Measurements from ENCODE around the gene ASB10.

ASB10 gene

DNA sequence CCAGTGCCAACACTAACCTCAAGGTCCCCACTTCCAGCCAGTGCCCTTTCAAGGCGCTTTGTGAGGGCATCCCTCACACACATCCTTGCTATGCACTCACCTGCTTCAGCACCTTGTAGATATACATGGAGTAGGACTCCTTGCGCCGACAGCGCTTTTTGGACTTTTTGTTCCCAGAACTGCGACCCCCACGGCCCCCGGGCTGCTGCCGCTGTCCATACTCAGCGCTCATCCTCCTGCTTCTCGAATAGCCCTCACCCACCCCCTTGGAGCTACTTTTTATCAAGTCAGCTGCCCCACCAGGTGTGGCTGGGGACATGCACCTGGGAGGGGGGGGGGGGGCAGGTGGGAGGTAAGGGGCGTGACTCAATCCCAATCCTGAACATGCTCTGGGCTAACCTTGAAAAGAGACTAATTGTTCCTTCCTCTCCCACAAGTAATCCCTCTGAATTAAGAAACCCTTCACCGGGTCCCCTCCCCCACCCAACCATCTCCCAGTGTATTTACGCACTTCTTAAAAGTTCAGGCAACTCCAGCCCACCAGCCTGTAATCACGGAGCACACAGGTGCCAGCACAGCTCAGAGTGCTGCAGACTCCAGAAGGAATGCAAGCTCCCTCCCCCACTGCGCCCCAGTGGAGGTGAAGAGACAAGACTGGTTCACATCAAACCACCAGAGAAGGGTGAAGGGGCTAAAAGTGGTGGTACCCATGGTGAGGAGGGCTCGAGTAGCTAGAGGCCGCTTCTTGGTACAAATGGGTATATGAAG, 23.2 kb upstream of the ASB10 start, which contains the start of gene H2BK1:
Gene H2BK1, minus strand, starts transcription at position 402 of the 768 bp plus-strand sequence. Its CDS starts 170 bp downstream, at position 232.
- DNase-seq: no peak

DNA sequence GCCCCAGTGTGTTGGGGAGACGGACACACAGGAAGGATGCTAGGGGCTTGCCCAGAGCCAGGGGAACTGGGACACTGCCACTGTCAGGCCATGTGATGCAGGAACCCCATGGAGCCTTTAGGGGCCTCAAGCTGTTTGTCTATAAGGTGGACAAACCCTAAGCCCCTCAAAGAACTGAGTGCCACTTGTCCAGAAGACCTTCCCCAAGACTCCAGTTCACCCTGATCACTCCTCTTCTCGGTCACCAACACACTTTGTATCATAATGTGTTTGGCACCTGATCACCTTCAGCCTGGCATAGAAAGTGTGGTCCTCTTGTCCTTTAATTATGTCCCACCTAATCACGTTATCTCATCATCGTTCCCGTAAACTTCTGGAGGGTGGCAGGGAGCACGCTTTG, 22.5 kb upstream of the ASB10 start:
- DNase-seq: no peak

DNA sequence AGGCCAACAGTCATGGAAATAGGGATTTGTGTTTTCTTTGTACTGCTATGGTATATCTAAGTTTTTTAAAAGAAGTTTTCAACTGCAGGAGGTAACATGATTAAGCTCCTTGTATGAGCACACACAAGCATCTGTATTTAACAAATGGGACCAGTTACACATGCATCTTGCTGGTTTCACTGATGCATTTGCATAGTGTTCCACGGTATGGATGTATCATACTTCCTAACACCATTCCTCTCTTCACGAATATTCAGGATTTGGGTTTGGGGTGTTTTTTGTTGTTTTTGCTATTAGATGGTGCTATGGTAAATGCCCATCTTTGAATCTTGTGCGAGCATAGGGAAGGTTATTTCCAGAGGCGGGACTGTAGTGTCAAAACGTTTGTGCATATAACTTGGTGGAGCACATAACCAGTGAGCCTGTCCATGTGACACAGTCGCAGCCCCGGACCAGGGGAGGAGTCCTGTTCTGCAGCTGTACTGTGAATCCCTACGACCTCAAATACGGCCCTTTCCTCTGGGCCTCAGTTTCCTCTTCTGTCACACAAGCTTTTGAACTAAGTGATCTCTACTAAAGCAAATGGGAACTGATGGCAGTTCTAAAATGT, 21.3 kb upstream of the ASB10 start:
- DNase-seq: no peak

DNA sequence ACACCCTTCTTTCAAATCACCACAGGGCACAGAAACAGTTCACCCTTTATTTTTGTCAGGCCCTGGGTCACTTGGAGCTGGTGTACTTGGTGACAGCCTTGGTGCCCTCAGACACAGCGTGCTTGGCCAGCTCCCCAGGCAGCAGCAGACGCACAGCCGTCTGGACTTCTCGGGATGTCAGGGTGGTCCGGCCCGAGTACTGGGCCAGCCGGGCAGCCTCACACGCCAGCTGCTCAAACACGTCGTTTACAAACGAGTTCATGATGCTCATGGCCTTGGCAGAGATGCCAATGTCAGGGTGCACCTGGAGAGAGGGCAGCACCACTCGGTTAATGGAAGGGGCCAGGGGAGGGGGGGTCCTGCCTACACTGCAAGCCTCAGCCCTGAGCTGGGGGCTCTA, 20.8 kb upstream of the ASB10 start:
- DNase-seq: no peak

DNA sequence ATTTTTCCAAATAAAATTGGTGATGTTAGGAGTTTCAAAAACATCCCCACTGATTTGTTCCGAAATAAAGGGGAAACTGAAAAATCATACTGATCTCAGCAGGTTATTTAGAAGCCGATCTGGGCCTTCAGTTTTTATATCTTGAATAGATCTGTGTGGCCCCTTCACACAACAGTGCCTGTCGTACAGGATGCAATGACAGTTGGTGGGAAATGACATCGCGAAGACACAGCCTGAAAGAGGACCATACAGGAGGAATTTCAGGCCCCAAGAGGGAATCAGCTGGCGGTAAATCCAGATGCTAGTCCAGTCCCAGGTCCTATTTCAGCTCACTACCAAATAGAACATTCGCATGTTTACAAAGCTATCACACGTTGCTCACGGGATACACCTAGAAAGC, 20.3 kb upstream of the ASB10 start:
- no peak for DNase-seq

DNA sequence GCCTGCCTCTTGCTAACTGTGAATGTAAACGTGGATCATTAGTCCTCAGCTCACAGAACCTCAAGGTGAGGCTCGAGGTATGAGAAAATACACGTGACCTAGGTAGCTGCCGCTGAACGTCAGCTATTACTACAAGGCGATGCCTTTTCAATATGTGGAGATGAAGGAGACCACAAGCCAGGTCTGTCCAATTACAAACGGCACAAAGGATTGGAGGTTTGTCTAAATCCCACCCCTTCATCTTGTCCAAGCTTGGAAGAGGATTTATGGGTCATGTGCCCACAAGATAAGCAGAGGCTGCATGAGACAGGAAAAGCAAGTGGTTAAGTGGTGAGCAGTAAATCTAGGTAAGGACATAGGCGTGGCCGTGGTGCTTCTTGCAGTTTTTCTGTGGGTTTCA, 19.9 kb upstream of the ASB10 start:
- peak in 1 of 3 experiments; percentile 78 for DNase-seq

DNA sequence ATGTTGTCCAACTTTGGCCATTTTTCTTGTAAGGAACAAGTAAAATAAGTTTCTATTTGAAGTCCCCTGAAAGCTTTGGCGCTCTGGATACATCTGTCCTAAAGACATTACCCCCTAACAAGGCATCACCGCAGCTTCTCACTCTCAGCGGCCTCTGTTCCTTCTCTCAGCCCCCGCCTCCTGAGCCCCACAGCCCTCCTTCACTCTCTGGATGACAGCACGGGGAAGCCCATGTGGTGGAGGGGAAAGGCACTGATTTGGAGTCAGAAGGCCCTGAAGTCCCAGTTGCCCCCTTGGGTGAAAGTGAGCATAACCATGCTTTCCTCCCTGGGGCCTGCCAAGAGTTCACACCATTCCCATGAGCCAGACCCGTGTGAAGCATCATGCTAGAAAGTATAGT, 18.7 kb upstream of the ASB10 start:
- DNase-seq: no peak

DNA sequence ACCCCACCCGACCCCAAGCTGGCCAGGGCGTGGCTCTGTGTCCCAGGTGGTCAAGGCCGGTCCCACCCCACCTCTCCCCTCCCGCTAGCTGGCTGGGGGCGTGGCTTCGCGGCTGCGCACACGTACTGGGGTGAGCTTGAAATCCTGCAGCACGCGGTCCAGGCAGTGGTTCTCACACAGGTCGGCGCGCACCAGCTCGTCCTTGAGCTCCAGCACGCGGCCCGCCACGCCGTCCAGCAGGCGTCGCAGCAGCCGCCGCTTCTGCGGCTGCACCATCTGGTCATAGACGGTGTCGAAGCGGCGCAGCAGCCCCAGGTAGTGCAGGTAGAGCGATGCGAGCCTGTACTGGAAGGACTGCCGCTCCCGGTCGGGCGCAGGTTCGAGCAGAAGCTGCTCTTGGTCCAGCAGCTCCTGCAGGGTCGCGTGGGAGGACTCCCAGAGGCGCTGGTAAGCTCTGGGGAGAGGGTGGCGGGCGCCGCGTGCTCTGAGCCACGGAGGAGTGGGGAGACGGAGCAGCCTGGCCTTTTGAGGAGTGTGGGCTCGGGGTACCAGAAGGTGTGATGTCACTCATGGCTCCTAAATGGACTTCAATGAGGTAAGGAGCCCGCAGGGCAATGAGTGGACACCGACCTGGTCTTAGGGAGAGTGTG, 17.5 kb upstream of the ASB10 start:
- DNase-seq: peak in 1 of 3 experiments; percentile 20

DNA sequence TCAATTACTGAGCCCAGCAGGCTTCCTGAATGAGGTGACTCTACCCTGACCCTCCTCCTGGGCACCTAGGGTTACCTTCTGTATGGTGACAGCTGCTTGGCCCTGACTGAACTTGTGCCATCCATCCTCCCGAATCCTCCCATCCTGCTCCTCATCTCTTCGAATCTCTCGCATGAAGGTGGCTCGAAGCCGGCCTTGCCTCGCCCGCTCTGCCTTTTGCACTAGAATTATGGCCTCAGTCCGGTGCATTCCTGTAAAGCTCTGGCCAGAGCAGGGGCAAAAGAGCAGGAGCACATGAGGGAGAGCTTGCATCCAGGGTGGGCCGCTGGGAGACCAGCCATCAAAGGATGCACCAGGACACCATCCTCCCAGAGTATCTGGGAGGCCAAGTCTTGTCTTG, 15.8 kb upstream of the ASB10 start:
- no peak for DNase-seq

DNA sequence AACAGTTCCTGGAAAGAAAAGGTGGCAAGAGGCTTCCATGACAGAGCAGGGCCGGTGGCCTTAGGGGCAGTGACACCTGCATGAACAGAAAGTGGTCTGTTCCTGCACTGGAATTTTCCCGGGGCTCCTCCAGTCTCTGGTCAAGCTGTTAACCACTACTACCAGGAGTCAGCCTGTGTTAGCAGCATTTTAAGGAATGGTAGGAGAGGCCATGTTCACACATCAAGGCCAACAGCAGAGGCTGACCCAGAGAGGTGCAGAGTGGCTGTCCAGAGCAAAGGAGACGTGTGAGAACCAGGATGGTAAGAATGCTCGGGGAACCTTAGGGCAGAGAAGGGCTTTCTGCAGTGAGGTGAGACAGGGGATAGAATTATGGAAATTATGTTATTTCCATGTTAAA, 14.7 kb upstream of the ASB10 start:
- no peak for DNase-seq

DNA sequence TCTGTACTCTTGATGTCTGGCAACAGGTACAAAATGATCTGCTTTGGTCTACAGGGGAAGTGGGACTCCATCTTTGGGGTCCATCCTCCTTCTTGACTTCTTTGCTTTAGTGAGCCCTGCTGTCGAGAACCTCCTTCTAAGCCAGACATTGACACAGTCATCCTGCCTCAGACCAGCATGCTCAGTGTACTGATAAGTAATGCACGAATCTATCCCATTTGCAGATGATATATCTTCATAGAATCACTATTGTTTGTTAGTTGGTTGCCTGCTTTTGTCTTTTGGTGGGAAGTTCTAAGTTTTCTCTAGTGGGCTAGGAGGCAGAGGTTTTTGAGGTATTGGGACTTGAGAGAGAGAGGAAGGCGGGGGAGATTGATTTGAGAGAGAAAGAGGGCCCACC, 14.3 kb upstream of the ASB10 start:
- no peak for DNase-seq

DNA sequence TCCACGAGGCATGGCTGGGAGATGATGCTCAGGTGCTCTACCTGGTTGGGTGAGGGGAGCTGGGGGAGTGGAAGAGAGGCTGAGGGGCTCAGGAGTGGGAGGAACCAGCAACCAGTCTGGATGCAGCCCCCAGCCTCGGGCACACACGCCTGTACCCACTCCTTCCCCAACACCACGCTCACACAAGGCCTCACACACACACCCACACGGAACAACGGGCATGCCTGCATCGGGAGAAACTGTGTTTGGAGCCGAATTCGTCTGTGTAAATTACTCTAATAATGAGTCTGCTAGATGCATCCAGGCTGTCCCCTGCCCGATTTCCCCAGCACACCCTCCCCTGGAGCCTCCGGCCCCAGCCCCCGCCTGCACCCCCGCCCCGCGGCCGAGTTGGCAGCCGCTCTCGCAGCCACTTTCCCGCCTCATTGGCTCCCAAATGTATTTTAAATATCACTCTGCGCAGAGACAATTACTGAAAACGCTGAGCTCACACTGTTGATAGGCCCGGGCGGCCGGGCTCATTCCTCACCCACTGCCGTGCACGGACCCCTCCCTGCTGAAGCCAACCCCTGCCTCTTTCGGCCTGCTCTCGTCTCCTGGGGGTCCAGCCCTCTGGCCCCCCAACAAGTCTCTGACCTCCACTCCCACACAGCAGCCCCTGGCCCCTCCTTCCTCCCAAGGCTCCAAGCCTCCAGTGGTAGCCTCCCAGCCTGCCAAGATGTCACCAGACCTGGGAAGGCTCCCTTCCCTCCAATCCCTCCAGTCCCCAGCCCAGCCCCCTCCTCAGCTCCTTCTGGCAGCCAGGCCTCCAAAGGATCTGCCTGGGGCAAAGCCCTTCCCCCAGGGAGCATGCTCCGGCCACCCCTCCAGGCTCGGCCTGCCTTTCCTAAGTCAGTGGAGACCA, 12.1 kb upstream of the ASB10 start:
- DNase-seq: peak in 2 of 3 experiments; percentile 37

DNA sequence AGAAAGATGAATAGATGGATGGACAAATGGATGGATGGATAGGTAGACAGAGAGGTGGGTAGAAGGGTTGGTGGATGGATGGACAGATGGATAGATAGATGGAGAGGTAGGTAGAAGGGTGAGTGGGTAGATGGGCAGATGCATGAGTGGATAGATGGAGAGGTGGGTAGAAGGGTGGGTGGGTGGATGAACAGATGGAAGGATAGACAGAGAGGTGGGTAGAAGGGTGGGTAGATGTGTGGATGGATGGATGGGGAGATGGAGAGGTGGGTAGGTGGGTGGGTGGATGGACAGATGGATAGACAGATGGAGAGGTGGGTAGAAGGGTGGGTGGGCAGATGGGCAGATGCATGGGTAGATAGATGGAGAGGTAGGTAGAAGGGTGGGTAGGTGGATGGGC, 10.9 kb upstream of the ASB10 start:
- DNase-seq: no peak

DNA sequence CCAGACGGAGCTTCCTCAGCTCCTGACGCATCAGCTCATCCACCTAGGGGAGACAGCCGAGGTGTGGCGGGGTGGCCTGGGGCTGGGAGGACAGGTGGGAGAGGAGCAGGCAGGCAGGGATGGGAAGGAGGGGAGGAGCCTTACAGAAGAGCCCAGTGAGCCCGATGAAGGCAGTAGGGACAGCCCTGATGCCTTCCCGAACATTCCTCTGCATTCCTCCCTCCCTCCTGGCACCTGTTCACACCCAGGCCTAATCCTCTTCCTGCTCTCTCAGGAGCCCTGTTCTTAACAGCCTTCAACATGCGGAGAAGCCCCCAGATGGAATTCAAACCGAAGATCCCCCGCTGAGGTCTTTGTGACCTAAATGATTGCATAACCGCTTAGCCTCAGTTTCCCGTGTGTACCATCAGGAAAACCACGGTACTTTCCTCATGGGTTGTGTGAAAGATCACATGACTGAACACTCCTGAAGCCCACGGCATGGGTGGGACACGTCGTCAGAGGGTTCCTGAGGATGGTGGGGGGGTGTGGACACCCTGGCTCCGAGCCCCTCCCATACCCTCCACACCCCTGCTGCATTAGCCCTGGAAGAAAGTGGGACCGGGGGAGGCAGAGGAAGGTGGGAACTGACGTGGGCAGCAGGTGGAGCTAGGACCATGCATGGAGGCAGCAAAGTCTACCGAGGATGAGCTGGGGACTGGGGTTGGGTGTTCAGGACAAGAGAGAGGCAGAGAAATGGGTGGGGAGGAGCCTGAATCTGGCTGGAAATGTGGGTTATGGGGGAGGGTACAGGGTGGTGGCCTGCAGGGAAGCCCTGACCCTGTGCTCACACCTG, 8.8 kb upstream of the ASB10 start:
- DNase-seq: no peak

DNA sequence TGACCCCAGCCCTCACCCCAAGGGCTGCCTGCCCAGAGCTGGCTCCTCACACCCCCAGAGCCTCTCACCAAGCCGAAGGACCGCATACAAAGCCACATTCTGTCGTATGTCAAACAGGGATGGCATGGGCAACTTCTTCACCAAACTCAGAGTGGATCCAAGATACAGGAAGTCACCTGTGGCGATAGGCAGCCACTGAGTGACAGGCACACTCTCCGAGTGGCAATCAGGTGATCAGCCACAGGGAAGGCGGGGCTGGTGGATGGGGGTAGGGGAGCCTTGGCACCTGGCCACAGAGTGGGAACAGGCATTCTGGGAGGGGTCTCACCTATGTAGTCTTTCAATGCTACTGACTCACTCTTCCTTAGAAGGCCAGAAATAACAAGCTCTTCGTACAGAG, 7.1 kb upstream of the ASB10 start:
- DNase-seq: no peak

DNA sequence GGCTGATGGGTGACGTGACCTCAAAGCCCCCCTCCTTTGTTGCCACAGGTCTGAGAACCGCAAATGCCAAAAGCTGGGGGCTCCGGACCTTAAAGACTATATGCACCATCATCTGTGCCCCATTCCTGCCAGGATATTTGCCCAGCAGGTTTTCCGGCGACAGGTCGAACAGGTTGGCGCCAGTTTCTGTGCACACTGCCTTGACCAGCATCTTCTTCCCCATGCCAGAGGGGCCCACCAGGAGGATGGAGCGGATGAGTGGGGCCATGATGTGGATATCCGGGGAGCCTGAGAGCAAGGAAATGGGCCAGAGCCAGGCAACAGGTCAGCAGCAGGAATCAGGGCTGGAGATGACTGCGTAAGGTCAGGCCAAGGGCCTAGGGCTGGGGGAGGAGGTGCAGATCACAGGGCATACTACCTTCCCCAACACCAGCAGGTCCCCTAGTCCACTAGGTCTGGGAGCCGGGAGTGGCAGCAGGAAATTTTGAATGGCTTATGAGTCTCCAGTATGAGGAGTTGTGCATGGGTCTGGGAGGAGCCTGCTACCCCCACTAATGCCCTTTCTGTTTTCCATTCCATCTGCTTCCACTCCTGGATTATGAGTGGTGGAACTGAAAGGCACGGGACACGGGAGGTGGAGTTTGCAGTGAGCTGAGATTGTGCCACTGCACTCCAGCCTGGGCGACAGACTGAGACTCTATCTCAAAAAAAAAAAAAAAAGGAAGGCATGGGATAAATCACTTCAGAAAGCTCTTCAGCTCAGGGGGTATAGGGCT, 6.3 kb upstream of the ASB10 start:
- DNase-seq: no peak

DNA sequence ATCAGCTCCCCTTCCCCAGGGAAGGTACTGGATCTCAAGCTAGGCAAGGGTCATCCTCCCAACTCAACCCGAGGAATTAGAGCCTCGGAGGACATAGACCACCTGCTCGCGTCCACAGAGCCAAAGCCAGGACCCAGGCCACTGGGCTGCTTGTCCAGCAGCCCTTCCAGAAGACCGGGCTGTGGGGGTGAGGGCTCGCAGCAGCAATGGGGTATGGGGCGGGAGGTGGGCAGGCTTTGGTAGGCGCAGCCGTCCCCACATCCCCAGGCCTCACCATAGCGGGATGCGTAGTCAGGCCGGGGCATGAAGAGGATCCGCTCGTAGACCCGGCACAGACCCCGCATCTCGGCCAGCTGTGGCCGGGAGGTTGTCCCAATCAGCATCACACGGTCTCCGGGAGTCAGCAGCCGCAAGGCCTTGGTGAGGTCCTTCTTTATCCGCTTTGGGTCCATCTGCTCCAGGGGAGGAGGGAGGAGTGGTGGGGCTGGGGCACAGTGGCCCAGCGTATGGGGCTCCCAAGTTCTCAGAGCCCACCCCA, 5.0 kb upstream of the ASB10 start:
- DNase-seq: no peak

DNA sequence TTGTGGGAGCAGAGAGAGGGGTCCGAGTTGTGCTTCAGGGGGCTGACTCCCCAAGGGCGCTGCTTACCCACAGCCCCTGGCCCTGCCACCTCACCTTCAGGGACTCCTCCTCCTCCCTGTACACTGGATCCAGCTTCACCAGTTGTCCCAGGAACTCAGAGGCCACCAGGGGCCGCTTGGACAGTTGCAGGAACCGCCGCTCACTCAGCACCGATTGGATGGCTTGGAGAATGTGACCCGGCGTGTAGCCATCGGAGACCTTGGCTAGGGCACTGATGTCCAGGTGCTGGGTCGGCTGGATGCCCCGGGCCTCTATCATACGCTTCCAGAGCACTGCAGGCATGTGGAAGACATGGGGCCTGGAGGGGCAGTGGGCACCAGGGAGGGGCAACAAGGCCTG, 4.5 kb upstream of the ASB10 start:
- no peak for DNase-seq

DNA sequence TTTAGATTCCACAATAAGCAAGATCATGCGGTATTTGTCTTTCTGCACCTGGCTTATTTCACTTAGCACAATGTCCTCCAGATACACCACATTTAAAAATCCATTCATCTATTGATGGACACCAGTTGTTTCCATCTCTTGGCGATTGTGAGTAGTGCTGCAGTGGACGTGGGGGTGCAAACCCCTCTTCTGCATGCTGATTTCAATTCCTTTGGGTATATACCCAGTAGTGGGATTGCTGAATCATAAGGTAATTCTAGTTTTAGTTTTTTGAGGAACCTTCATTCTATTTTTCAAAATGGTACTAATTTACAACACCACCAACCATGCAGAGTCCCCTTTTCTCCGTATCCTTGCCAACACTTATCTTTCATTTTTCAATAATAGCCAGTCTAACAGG, 2.0 kb upstream of the ASB10 start:
- DNase-seq: no peak

DNA sequence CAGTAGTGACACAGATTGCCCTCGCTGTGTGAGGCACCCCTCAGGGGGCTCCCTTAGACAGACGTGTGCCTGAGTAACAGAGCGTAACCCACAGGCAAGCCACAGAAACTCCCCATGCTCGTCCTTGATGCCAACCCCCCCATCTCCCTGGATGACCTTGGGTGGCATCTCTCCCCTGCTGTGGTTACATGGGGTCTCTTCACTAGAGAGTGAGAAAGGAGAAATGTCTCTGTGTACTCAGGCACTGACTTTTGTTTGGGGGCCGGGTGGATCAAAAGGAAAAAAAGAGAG, 1.1 kb upstream of the ASB10 start:
- DNase-seq: no peak

Data from NCI-H1417 (cell line).